Breast epithelium (tissue), 4 donors: ENCODE results near the gene IGFLR1. TPM values are rescaled to one million over a fixed set of nuclear protein-coding genes. Genes with fewer than 3 reads are reported as not detected.

Source experiments
- DNase-seq, 2 donors: peaks; one replicate each; pipeline ENCODE4 v3.0.0-alpha.2; 2019; ENCODE audit warnings: low spot score in 2 of 2
- H3K27ac ChIP-seq, 2 donors: fragments of 200-600 bp; sonication (generic) in 1 of 2; one replicate each; pipeline ENCODE4 v1.5.1; 2016 to 2019; ENCODE audit warnings: mild to moderate bottlenecking in 1 of 2
- H3K27me3 ChIP-seq, 2 donors: fragments of 200-600 bp; sonication (generic) in 1 of 2; one replicate each; pipeline versions ENCODE4 v1.5.1 to v1.6.0; 2017 to 2019; ENCODE audit warnings: control low read depth in 1 of 2, mild to moderate bottlenecking in 1 of 2
- H3K36me3 ChIP-seq: fragments of 200-600 bp; one replicate; pipeline ENCODE4 v1.5.1; 2019
- H3K4me1 ChIP-seq, 2 donors: fragments of 200-600 bp; sonication (generic); one replicate each; pipeline ENCODE4 v1.5.1; 2016 to 2019; ENCODE audit warnings: control low read depth in 1 of 2
- H3K4me3 ChIP-seq, 3 donors: fragments of 200-600 bp; sonication (generic); 1 replicate in 2 of 3; 2 replicates in 1 of 3; pipeline ENCODE4 v1.5.1; 2016 to 2019; ENCODE audit warnings: mild to moderate bottlenecking in 3 of 3, moderate library complexity in 2 of 3
- H3K9me3 ChIP-seq, 2 donors: fragments of 200-600 bp; sonication (generic) in 1 of 2; one replicate each; pipeline ENCODE4 v1.5.1; 2016 to 2019; ENCODE audit warnings: control low read depth in 1 of 2
- CTCF ChIP-seq, 3 donors: fragments of 450-650 bp; IDR thresholded peaks; one replicate each; pipeline ENCODE4 v1.5.1; 2016 to 2017; ENCODE audit warnings: antibody characterized with exemption in 3 of 3, mild to moderate bottlenecking in 3 of 3, moderate library complexity in 3 of 3
- POLR2A ChIP-seq: fragments of 450-650 bp; IDR thresholded peaks from one replicate; pipeline ENCODE4 v1.6.1; 2016; ENCODE audit warnings: antibody characterized with exemption, mild to moderate bottlenecking, moderate library complexity
- POLR2AphosphoS5 ChIP-seq, 3 donors: sonication (generic); formaldehyde crosslinking; IDR thresholded peaks; one replicate each; pipeline ENCODE4 v1.6.1; 2017; ENCODE audit warnings: antibody characterized with exemption in 3 of 3
- intact Hi-C: fragments of 100-400 bp; cut with DNase I; formaldehyde crosslinking; loops from one replicate; pipeline ENCODE4 v1.15.1; 2023; ENCODE audit warnings: low total_unique reads
- total RNA-seq, 3 donors: library from RNA; depleted of rRNA; stranded (reverse); fragments of >200 nt; gene quantifications; one replicate each; pipeline ENCODE4 v1.1.0, GENCODE V29; 2016

Gene IGFLR1
- total RNA-seq, 3 donors from 2014 or later, result 8.8 to 16.1 (median 14.1) TPM

GRCh38 chr19:35731779-35732405 is 10.4 kb downstream of the IGFLR1 start:
- H3K9me3 ChIP-seq, result no peaks in the 10 kb centered on the region
- H3K36me3 ChIP-seq, result peaks cover 14% of the 10 kb centered on the region
- H3K4me3 ChIP-seq, result no peak overlapping the region
- no peak for TF ChIP-seq POLR2A
- no peak for TF ChIP-seq CTCF (IDR thresholded peaks at IDR 0.05)
- TF ChIP-seq POLR2AphosphoS5 (IDR thresholded peaks at IDR 0.05), result no peak
- no peak overlapping the region for H3K27ac ChIP-seq
- H3K4me1 ChIP-seq, result no peaks in the 10 kb centered on the region
- intact Hi-C loops, result no loop called here
- DNase-seq, result no peak
- H3K27me3 ChIP-seq, result no peaks in the 10 kb centered on the region

GRCh38 chr19:35731353-35731752 is 10.9 kb downstream of the IGFLR1 start:
- DNase-seq, result no peak
- Histone ChIP-seq H3K27me3 (no peaks in the 10 kb centered on the region), H3K9me3 (no peaks in the 10 kb centered on the region), H3K4me1 (no peaks in the 10 kb centered on the region), H3K4me3 (no peak overlapping the region), H3K36me3 (peaks cover 14% of the 10 kb centered on the region), H3K27ac (peak overlapping the region in 1 of 2 donors; percentile 52)
- intact Hi-C loops, result no loop called here
- TF ChIP-seq POLR2AphosphoS5 (IDR thresholded peaks at IDR 0.05) (no peak), CTCF (IDR thresholded peaks at IDR 0.05) (no peak), POLR2A (no peak)

- intact Hi-C loops, result no loop called here
- H3K27me3 ChIP-seq, result no peaks in the 10 kb centered on the region
- no peaks in the 10 kb centered on the region for H3K9me3 ChIP-seq
- no peaks in the 10 kb centered on the region for H3K4me1 ChIP-seq
- H3K36me3 ChIP-seq, result peaks cover 14% of the 10 kb centered on the region
- DNase-seq, result no peak
- H3K27ac ChIP-seq, result peak overlapping the region; percentile 42 to 52
- TF ChIP-seq POLR2A (no peak), POLR2AphosphoS5 (IDR thresholded peaks at IDR 0.05) (no peak), CTCF (IDR thresholded peaks at IDR 0.05) (no peak)
- H3K4me3 ChIP-seq, result no peak overlapping the region
Measured at GRCh38 chr19:35730326-35730725, 11.9 kb downstream of the IGFLR1 start.

GRCh38 chr19:35729763-35730162 is 12.5 kb downstream of the IGFLR1 start:
- Histone ChIP-seq H3K27ac (peak overlapping the region in 1 of 2 donors; percentile 42), H3K4me1 (no peaks in the 10 kb centered on the region), H3K9me3 (no peaks in the 10 kb centered on the region), H3K4me3 (no peak overlapping the region), H3K27me3 (no peaks in the 10 kb centered on the region), H3K36me3 (peaks cover 16% of the 10 kb centered on the region)
- DNase-seq, result no peak
- intact Hi-C loops, result no loop called here
- TF ChIP-seq POLR2A (no peak), CTCF (IDR thresholded peaks at IDR 0.05) (no peak), POLR2AphosphoS5 (IDR thresholded peaks at IDR 0.05) (no peak)

GRCh38 chr19:35729021-35729420 is 13.2 kb downstream of the IGFLR1 start:
- H3K9me3 ChIP-seq, result no peaks in the 10 kb centered on the region
- peaks cover 22% of the 10 kb centered on the region for H3K36me3 ChIP-seq
- H3K4me1 ChIP-seq, result no peaks in the 10 kb centered on the region
- no peak for DNase-seq
- no peaks in the 10 kb centered on the region for H3K27me3 ChIP-seq
- intact Hi-C loops, result no loop called here
- H3K27ac ChIP-seq, result no peak overlapping the region
- H3K4me3 ChIP-seq, result no peak overlapping the region
- TF ChIP-seq POLR2A, result no peak
- no peak for TF ChIP-seq CTCF (IDR thresholded peaks at IDR 0.05)
- TF ChIP-seq POLR2AphosphoS5 (IDR thresholded peaks at IDR 0.05), result no peak
